K562 (cell line): Measurements from ENCODE around the gene MXRA7. TPM values are rescaled to one million over a fixed set of nuclear protein-coding genes. Genes with fewer than 3 reads are reported as not detected.

ENCODE experiments used
- ARID1B ChIP-seq: fragments of 450-650 bp; IDR thresholded peaks from 2 replicates; pipeline ENCODE4 v1.6.1; 2016; ENCODE audit warnings: antibody characterized with exemption, mild to moderate bottlenecking, inconsistent platforms
- C11orf30 ChIP-seq: fragments of 450-650 bp; IDR thresholded peaks from 2 replicates; pipeline ENCODE4 v1.6.1; 2016; ENCODE audit warnings: low read depth, mild to moderate bottlenecking
- CLOCK ChIP-seq: fragments of 250-450 bp; sonication (Bioruptor Pico); IDR thresholded peaks from 2 replicates; pipeline ENCODE4 v1.4.0; 2020; ENCODE audit warnings: mild to moderate bottlenecking, moderate library complexity, borderline replicate concordance
- CREB1 ChIP-seq, 2 experiments: sonication (generic) in 1 of 2; formaldehyde crosslinking in 1 of 2; IDR thresholded peaks; 2 replicates each; pipeline versions ENCODE4 v1.6.1 to v1.8.0; 2012 to 2022; ENCODE audit warnings: inconsistent platforms in 1 of 2, mild to moderate bottlenecking in 1 of 2, missing genetic modification reagents in 1 of 2, moderate library complexity in 1 of 2
- DIDO1 ChIP-seq: fragments of 450-650 bp; IDR thresholded peaks from 2 replicates; pipeline ENCODE4 v1.6.1; 2016; ENCODE audit warnings: low read depth, missing biosample characterization, missing genetic modification characterization
- FOXP1 ChIP-seq: sonication (generic); formaldehyde crosslinking; IDR thresholded peaks from 2 replicates; pipeline ENCODE4 v1.8.0; 2022; ENCODE audit warnings: mild to moderate bottlenecking, missing genetic modification reagents
- KDM4B ChIP-seq, 2 experiments: fragments of 450-650 bp in 1 of 2; sonication (generic) in 1 of 2; IDR thresholded peaks; 2 replicates each; pipeline ENCODE4 v1.6.1; 2016 to 2017; ENCODE audit warnings: borderline replicate concordance in 2 of 2, antibody characterized with exemption in 1 of 2, low read depth in 1 of 2, mild to moderate bottlenecking in 1 of 2
- MEF2D ChIP-seq: conservative IDR thresholded peaks from 2 replicates; pipeline ENCODE4 v1.6.1; 2016; ENCODE audit warnings: low read depth, missing genetic modification characterization, missing compliant biosample characterization
- NFIC ChIP-seq: fragments of 450-650 bp; IDR thresholded peaks from 2 replicates; pipeline ENCODE4 v1.6.1; 2017; ENCODE audit warnings: mild to moderate bottlenecking, inconsistent platforms
- SPI1 ChIP-seq: IDR thresholded peaks from 2 replicates; pipeline ENCODE4 v1.6.1; 2011; ENCODE audit warnings: low read depth, low read length, control low read depth, borderline replicate concordance
- SREBF1 ChIP-seq: fragments of 150-350 bp; IDR thresholded peaks from 2 replicates; pipeline ENCODE4 v1.6.1; 2014; ENCODE audit warnings: antibody characterized with exemption, low read depth, low read length, borderline replicate concordance
- U2AF2 ChIP-seq: fragments of 200-400 bp; formaldehyde crosslinking; optimal IDR thresholded peaks from 2 replicates; pipeline ENCODE3; 2017; ENCODE audit warnings: low read depth, mild to moderate bottlenecking, low read length
- USF2 ChIP-seq: sonication (generic); formaldehyde crosslinking; IDR thresholded peaks from 2 replicates; pipeline ENCODE4 v1.5.0; 2020; ENCODE audit warnings: missing genetic modification reagents
- ZBTB40 ChIP-seq, 2 experiments: fragments of 450-650 bp in 1 of 2; sonication (generic) in 1 of 2; formaldehyde crosslinking in 1 of 2; IDR thresholded peaks; 2 replicates each; pipeline versions ENCODE4 v1.7.1 to v1.9.0; 2016 to 2022; ENCODE audit warnings: inconsistent platforms in 1 of 2, mild to moderate bottlenecking in 1 of 2, missing genetic modification reagents in 1 of 2
- polyA plus RNA-seq, 8 experiments: library from polyadenylated mRNA; depleted of rRNA in 4 of 8; stranded (reverse) in 5 of 8; unstranded in 3 of 8; fragments of >200 nt; fragmentation: Nextera tagmentation in 2 of 8; fragmentation: Illumina TruSeq in 1 of 8; extraction: Ambion mirVana in 2 of 8; extraction: Trizol in 1 of 8; gene quantifications; 2 replicates each; pipeline versions ENCODE4 v1.2.1 to v1.2.3, GENCODE V29; 2011 to 2014; ENCODE audit warnings: inconsistent platforms in 1 of 8, missing spikeins in 1 of 8
- total RNA-seq, 7 experiments: library from RNA; depleted of rRNA in 6 of 7; stranded (reverse); fragments of >200 nt in 6 of 7; fragmentation: Illumina TruSeq in 2 of 7; extraction: Trizol in 2 of 7; gene quantifications; 2 replicates each; pipeline versions ENCODE4 v1.2.1 to v1.2.3, GENCODE V29; 2011 to 2021; ENCODE audit warnings: low replicate concordance in 1 of 7

Gene MXRA7
- total and polyA plus RNA-seq, 9 of the 15 experiments (the other 6 are each of a cell fraction or from before 2014, with no cell fraction given) = 2.6 to 38.4 (median 14.3) TPM

DNA sequence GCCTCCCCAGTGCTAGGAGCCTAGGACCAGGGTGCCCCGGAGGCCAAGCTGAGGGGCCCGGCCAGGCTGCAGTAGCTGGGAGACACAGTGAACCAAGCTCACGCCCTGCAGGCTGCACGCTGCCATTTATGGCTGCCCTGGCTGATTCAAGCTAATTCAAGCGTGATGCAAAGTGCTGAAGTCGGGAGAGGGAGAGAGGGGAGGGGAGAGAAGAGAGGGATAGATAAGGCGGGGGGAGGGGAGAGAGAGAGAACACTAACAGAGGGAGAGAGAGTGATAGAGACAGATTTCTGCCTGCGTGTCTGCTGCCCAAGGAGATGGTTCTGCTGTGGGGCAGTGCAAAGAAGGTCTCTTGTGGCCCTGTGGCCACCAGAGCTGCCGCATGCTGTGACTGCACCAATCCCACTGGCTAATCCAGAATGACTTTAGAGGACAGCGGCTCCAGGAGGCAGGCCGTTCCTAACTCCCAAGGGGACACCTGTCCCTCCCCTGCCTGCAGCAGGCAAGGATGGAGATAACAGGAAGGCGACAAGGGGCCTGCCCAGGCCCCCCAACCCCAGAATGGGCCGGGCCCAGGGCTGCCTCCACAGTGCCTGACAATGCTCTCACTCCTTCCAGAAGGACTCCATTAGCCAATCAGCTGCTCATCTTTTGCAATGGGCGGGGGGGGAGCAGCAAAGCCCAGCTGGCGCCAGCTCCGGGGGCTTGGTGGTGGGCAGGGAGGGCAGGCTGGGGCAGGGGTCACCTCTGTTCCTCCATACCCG, 12.9 kb downstream of the MXRA7 start (continued):
- TF ChIP-seq ZBTB40 (IDR thresholded peaks at IDR 0.05) (no peak), ZBTB40 (CRISPR knock-in tag; IDR thresholded peaks at IDR 0.05) (no peak), MEF2D (tag) (peak; percentile 50; the same call in 1 of the 2 replicates), CLOCK (CRISPR knock-in tag) (no peak), C11orf30 (no peak), U2AF2 (no peak), SPI1 (no peak), CREB1 (IDR thresholded peaks at IDR 0.05) (no peak), CREB1 (CRISPR knock-in tag; IDR thresholded peaks at IDR 0.05) (no peak), ARID1B (peak; percentile 85), SREBF1 (no peak), USF2 (CRISPR knock-in tag) (no peak), FOXP1 (no peak), DIDO1 (no peak), NFIC (no peak), KDM4B (IDR thresholded peaks at IDR 0.05; ENCODE audit: borderline replicate concordance in 2 of 2, low read depth in 1 of 2) (no peak)
